B cell (primary cell): Measurements from ENCODE around the gene ATP10A. TPM values are rescaled to one million over a fixed set of nuclear protein-coding genes. Genes with fewer than 3 reads are reported as not detected.
"Not testable (repeated sequence)": the region's sequence is repeated elsewhere in the genome, so short reads cannot be mapped to it uniquely, and the experiment has no call there.

Experiments used
- ATAC-seq: fragments of 200-7000 bp; cut with Tn5 transposase; one replicate; pipeline ENCODE4 v1.10.0; 2021; ENCODE audit warnings: low read depth, mild to moderate bottlenecking, moderate number of reproducible peaks, moderate library complexity
- CTCF ChIA-PET: fragments of 350-600 bp; sonication (Branson Sonifier 250); formaldehyde crosslinking; loops from one replicate; lab custom pipeline; 2021; ENCODE audit warnings: antibody characterized with exemption, inconsistent platforms; lab: Charles Lee
- POLR2A ChIA-PET: fragments of 350-600 bp; sonication (Branson Sonifier 250); formaldehyde crosslinking; loops from one replicate; lab custom pipeline; 2021; ENCODE audit warnings: antibody characterized with exemption; lab: Charles Lee
- DNase-seq: peaks from one replicate; pipeline ENCODE4 v3.0.0; 2013
- H2AFZ ChIP-seq: 2 replicates; pipeline ENCODE4 v1.6.1; 2012; ENCODE audit warnings: mild to moderate bottlenecking, low read depth, low read length; ENCODE audit not compliant: insufficient read depth, poor library complexity, severe bottlenecking
- H3K27ac ChIP-seq, 2 donors: 1 replicate in 1 of 2; 2 replicates in 1 of 2; pipeline ENCODE4 v1.5.1; 2012 to 2013; ENCODE audit warnings: low read length in 2 of 2, mild to moderate bottlenecking in 2 of 2, moderate library complexity in 1 of 2
- H3K27me3 ChIP-seq, 4 experiments: fragments of 200-600 bp in 1 of 4; sonication (generic) in 1 of 4; replicated peaks in 1 of 4; 1 replicate in 2 of 4; 2 replicates in 2 of 4; pipeline versions ENCODE4 v1.6.1 to v1.7.0; 2013 to 2016; ENCODE audit warnings: low read length in 3 of 4, mild to moderate bottlenecking in 2 of 4, mixed read lengths in 1 of 4, moderate library complexity in 1 of 4; ENCODE audit not compliant: insufficient read depth in 4 of 4, control insufficient read depth in 3 of 4; ENCODE audit errors: control extremely low read depth in 1 of 4
- H3K36me3 ChIP-seq, 2 experiments: replicated peaks in 1 of 2; 1 replicate in 1 of 2; 2 replicates in 1 of 2; pipeline versions ENCODE4 v1.6.1 to v1.7.1; 2013; ENCODE audit warnings: low read length in 1 of 2; ENCODE audit not compliant: insufficient read depth in 2 of 2, control insufficient read depth in 1 of 2; ENCODE audit errors: control extremely low read depth in 1 of 2, extremely low read depth in 1 of 2
- H3K4me1 ChIP-seq, 2 donors: fragments of 200-600 bp in 1 of 2; sonication (generic) in 1 of 2; 1 replicate in 1 of 2; 2 replicates in 1 of 2; pipeline versions ENCODE4 v1.5.1 to v1.6.1; 2013 to 2017; ENCODE audit warnings: low read length in 2 of 2; ENCODE audit not compliant: control insufficient read depth in 2 of 2, insufficient read depth in 2 of 2
- H3K4me2 ChIP-seq: replicated peaks from 2 replicates; pipeline ENCODE3; 2012; ENCODE audit warnings: mild to moderate bottlenecking, low read depth, low read length; ENCODE audit not compliant: poor library complexity, severe bottlenecking
- H3K4me3 ChIP-seq, 5 experiments: fragments of 200-600 bp in 1 of 5; sonication (generic) in 1 of 5; 1 replicate in 3 of 5; 2 replicates in 2 of 5; pipeline versions ENCODE4 v1.5.1 to v1.7.0; 2011 to 2016; ENCODE audit warnings: low read length in 4 of 5, mild to moderate bottlenecking in 4 of 5, low read depth in 2 of 5, control low read depth in 1 of 5, moderate library complexity in 1 of 5; ENCODE audit not compliant: insufficient read depth in 1 of 5; ENCODE audit errors: control extremely low read depth in 1 of 5, extremely low read depth in 1 of 5
- H3K79me2 ChIP-seq: fragments of 200-600 bp; sonication (generic); one replicate; pipeline ENCODE4 v1.6.0; 2016; ENCODE audit warnings: low read length; ENCODE audit not compliant: control insufficient read depth, insufficient read depth
- H3K9ac ChIP-seq: fragments of 200-600 bp; sonication (generic); 2 replicates; pipeline ENCODE4 v1.6.1; 2017; ENCODE audit warnings: mild to moderate bottlenecking, low read length, moderate library complexity
- H3K9me3 ChIP-seq, 3 donors: one replicate each; pipeline versions ENCODE4 v1.6.1 to v1.7.1; 2013; ENCODE audit warnings: low read length in 2 of 3; ENCODE audit not compliant: control insufficient read depth in 2 of 3, insufficient read depth in 1 of 3; ENCODE audit errors: control extremely low read depth in 1 of 3
- H4K20me1 ChIP-seq: 2 replicates; pipeline ENCODE4 v1.6.0; 2012; ENCODE audit warnings: mild to moderate bottlenecking, low read length; ENCODE audit not compliant: insufficient read depth, control insufficient read depth, poor library complexity, severe bottlenecking
- H3K27ac Mint-ChIP-seq: one replicate; pipeline ENCODE4 v1.8.0; 2021; ENCODE audit warnings: mixed read lengths
- H3K27me3 Mint-ChIP-seq: one replicate; pipeline ENCODE4 v1.8.0; 2021; ENCODE audit warnings: mixed read lengths
- H3K4me1 Mint-ChIP-seq: one replicate; pipeline ENCODE4 v1.8.0; 2021; ENCODE audit warnings: mixed read lengths
- H3K4me3 Mint-ChIP-seq: one replicate; pipeline ENCODE4 v1.8.0; 2021; ENCODE audit warnings: mixed read lengths
- H3K9me3 Mint-ChIP-seq: one replicate; pipeline ENCODE4 v1.8.0; 2022; ENCODE audit warnings: mixed read lengths; ENCODE audit not compliant: insufficient read depth
- EZH2 ChIP-seq: IDR thresholded peaks from 2 replicates; pipeline ENCODE4 v1.6.1; 2012; ENCODE audit warnings: borderline replicate concordance, low read depth, mild to moderate bottlenecking, moderate library complexity, low read length; ENCODE audit not compliant: insufficient read depth, poor library complexity, severe bottlenecking
- WGBS: methylation state at CpG from one replicate; pipeline ENCODE4 v1.1.5; 2013; ENCODE audit warnings: missing lambda C conversion rate; ENCODE audit not compliant: insufficient coverage; 5-methylcytosine and 5-hydroxymethylcytosine counted together
- intact Hi-C: fragments of 100-400 bp; cut with micrococcal nuclease; formaldehyde crosslinking; loops from one replicate; pipeline ENCODE4 v1.10.0; 2022
- polyA plus RNA-seq: library from polyadenylated mRNA; depleted of rRNA; stranded (reverse); fragments of >200 nt; gene quantifications from 2 replicates; pipeline ENCODE4 v1.2.3, GENCODE V29; 2012
- total RNA-seq, 2 donors: library from RNA; stranded (reverse); fragments of 120-200 nt in 1 of 2; gene quantifications; 1 replicate in 1 of 2; 2 replicates in 1 of 2; pipeline versions ENCODE4 v1.2.3 to v1.2.4, GENCODE V29; 2013 to 2022
- TF ChIP-seq, protein P1 (sequence below): fragments of 200-600 bp; IDR thresholded peaks from one replicate; pipeline ENCODE4 v1.8.0; 2022; ENCODE audit warnings: antibody characterized with exemption, mild to moderate bottlenecking

ATP10A gene
- total and polyA plus RNA-seq, 2 donors (not counting 1 experiment from before 2014, with no cell fraction given) = 0.21 to 0.22 TPM

DNA sequence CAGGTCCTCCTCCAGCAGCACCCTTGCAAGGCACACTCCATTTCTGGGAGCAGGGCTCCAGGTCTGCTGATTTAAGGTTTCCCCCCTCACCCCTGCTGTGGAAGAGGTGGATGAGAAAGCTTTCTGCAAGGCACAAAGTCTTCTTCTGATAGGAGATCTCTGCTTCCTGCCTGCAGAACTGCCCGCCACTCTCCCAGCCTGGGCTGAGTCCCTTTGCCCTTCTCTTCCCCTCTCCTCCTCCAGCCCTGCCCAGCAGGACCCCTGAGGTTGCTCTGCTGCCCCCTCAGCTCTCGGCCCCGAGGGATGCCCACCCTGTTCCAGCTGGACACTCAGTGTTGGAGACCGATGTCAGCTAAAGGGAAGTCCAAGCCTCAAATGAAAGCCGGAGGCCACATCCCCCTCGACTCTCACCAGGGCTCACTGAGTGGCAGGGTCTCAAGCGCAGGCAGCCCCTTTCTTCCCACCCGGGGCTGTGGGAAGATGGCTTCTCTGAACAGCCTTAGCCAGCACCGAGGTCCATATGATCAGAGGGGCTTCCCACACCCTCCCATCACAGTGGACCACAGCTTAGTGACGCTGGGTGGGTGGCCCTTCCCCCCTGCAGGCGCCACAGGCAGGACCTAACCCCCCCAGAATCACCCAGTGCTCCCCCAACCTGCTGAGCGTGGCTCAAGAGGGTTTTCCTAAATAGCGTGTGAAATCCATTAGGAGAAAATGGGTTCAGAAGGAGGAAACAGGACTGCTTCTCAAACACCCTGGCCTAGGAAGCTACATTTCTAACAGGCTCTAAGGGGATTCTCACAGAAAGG is 4.0 kb downstream of the ATP10A start:
- peaks cover 27 to 32% of the 10 kb centered on the region in 2 donors for H3K4me1 ChIP-seq
- 58% methylated on average over 10 of the region's 13 CpGs for WGBS
- H3K9me3 Mint-ChIP-seq = no peaks in the 10 kb centered on the region
- H3K27me3 ChIP-seq = peaks cover 0 to 36% (median 12%) of the 10 kb centered on the region in 4 experiments
- H3K4me3 ChIP-seq = no peak overlapping the region
- intact Hi-C loops = no loop called here
- H3K4me3 Mint-ChIP-seq = no peak overlapping the region
- peaks cover 41% of the 10 kb centered on the region for H3K27me3 Mint-ChIP-seq
- H3K9me3 ChIP-seq = no peaks in the 10 kb centered on the region
- no peak overlapping the region for H3K27ac ChIP-seq
- H3K36me3 ChIP-seq = no peaks in the 10 kb centered on the region
- ATAC-seq (no peak), DNase-seq (no peak)
- H3K9ac ChIP-seq = no peak overlapping the region
- POLR2A ChIA-PET = no interaction called here
- no peak overlapping the region for H3K27ac Mint-ChIP-seq
- TF ChIP-seq EZH2 = no peak
- TF ChIP-seq, protein P1, sequence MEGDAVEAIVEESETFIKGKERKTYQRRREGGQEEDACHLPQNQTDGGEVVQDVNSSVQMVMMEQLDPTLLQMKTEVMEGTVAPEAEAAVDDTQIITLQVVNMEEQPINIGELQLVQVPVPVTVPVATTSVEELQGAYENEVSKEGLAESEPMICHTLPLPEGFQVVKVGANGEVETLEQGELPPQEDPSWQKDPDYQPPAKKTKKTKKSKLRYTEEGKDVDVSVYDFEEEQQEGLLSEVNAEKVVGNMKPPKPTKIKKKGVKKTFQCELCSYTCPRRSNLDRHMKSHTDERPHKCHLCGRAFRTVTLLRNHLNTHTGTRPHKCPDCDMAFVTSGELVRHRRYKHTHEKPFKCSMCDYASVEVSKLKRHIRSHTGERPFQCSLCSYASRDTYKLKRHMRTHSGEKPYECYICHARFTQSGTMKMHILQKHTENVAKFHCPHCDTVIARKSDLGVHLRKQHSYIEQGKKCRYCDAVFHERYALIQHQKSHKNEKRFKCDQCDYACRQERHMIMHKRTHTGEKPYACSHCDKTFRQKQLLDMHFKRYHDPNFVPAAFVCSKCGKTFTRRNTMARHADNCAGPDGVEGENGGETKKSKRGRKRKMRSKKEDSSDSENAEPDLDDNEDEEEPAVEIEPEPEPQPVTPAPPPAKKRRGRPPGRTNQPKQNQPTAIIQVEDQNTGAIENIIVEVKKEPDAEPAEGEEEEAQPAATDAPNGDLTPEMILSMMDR = no peak
- H3K4me2 ChIP-seq = no peak overlapping the region
- no peaks in the 10 kb centered on the region for H3K79me2 ChIP-seq
- H3K4me1 Mint-ChIP-seq = peaks cover 27% of the 10 kb centered on the region
- H2AFZ ChIP-seq = no peak overlapping the region
- CTCF ChIA-PET = no interaction called here
- no peaks in the 10 kb centered on the region for H4K20me1 ChIP-seq

DNA sequence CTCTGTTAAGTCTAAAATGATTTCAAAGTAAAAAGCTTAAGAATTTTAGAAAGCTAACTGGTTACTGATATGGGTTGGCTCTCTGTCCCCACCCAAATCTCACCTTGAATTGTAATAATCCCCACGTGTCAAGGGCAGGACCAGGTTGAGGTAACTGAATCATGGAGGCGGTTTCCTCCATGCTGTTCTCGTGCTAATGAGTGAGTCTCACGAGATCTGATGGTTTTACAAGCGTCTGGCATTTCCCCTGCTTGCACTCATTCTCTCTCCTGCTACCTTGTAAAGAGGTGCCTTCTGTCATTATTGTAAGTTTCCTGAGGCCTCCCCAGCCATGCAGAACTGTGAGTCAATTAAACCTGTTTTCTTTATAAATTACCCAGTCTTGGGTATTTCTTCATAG is 7.1 kb downstream of the ATP10A start:
- ATAC-seq, H4K20me1 ChIP-seq, H3K4me3 Mint-ChIP-seq, H3K4me3 ChIP-seq, H3K9ac ChIP-seq, H3K27me3 ChIP-seq, H3K27ac ChIP-seq, H3K27ac Mint-ChIP-seq, CTCF ChIA-PET, H3K9me3 ChIP-seq, DNase-seq, H3K79me2 ChIP-seq, intact Hi-C loops, H2AFZ ChIP-seq, H3K9me3 Mint-ChIP-seq, POLR2A ChIA-PET, H3K4me2 ChIP-seq, H3K36me3 ChIP-seq: not testable (repeated sequence)
- H3K4me1 ChIP-seq = peaks cover 36 to 37% of the 10 kb centered on the region in 2 donors
- peaks cover 31% of the 10 kb centered on the region for H3K27me3 Mint-ChIP-seq
- H3K4me1 Mint-ChIP-seq = peaks cover 36% of the 10 kb centered on the region
- WGBS = 82% methylated on average over 4 of the region's 5 CpGs
